GM12872 (cell line): Measurements from ENCODE around the gene WSCD2.

Experiments used
- TF ChIP-seq, protein P1 (sequence below): IDR thresholded peaks from 3 replicates; pipeline ENCODE4 v1.5.1; 2011; ENCODE audit warnings: low read depth, mild to moderate bottlenecking, low read length, moderate library complexity; ENCODE audit not compliant: insufficient read depth

The WSCD2 gene

DNA sequence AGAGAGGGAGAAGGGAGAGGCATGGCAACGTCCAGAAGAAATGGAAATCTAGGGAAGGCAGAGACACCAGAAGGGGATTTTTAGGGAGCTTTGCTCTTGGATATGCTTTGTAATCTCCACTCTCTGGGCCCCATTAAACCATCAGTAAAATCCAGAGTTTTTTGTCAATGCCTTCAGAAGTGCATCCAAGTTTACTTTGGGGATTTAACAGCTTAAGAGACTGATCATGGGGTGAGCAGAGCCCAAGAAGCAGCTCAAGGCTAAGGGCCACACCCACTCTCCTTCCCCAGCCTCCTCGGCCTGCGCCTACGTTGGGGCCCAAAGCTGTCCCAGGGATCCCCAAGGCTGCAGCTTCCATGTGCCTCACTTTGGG, 37.4 kb upstream of the WSCD2 start:
- TF ChIP-seq, protein P1, sequence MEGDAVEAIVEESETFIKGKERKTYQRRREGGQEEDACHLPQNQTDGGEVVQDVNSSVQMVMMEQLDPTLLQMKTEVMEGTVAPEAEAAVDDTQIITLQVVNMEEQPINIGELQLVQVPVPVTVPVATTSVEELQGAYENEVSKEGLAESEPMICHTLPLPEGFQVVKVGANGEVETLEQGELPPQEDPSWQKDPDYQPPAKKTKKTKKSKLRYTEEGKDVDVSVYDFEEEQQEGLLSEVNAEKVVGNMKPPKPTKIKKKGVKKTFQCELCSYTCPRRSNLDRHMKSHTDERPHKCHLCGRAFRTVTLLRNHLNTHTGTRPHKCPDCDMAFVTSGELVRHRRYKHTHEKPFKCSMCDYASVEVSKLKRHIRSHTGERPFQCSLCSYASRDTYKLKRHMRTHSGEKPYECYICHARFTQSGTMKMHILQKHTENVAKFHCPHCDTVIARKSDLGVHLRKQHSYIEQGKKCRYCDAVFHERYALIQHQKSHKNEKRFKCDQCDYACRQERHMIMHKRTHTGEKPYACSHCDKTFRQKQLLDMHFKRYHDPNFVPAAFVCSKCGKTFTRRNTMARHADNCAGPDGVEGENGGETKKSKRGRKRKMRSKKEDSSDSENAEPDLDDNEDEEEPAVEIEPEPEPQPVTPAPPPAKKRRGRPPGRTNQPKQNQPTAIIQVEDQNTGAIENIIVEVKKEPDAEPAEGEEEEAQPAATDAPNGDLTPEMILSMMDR = no peak

DNA sequence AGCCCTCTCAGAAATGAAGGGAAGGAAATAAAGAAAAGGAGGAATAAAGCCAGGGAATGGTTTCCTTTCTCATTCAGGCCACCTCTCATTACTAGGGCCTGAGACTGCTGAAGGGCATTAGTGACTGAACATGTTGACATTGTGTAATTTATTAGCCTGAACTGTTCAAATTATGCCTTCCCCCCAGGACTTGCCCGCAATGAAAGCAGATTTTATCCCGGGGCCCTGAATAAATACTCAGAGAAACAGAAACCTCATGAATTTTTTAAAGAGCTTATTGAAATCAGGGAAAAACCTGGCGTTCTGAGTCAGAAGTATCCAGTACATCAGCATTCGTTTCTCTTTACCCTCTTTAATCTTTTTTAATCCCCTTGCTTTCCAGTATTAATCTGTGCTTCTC, 35.9 kb upstream of the WSCD2 start:
- TF ChIP-seq, protein P1 = no peak

DNA sequence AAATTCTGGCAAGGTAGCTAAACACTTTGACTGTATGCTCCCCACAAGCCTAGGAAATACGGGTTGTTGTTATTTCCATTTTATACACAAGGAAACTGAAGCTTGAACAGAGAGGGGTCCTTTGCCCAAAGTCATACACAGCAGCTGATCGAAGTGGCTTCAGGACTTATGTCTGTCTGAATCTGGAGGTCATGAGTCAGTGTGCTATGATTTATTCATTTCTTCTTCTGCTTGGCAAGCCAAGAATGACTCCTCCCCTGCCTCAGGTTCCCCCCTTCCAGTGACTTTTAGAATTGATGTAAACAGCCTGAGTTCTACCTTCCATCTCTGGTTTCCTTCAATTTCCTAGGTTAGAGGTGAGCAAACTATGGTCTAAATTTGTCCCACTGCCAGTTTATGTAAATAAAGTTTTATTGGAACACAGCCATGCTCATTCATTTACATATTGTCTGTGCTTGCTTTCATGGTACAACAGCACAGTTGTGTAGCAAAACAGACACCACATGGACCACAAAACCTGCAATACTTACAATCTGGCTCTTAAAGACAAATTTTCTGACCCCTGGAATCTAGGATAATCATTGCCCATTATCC, 34.9 kb upstream of the WSCD2 start:
- TF ChIP-seq, protein P1 = no peak

DNA sequence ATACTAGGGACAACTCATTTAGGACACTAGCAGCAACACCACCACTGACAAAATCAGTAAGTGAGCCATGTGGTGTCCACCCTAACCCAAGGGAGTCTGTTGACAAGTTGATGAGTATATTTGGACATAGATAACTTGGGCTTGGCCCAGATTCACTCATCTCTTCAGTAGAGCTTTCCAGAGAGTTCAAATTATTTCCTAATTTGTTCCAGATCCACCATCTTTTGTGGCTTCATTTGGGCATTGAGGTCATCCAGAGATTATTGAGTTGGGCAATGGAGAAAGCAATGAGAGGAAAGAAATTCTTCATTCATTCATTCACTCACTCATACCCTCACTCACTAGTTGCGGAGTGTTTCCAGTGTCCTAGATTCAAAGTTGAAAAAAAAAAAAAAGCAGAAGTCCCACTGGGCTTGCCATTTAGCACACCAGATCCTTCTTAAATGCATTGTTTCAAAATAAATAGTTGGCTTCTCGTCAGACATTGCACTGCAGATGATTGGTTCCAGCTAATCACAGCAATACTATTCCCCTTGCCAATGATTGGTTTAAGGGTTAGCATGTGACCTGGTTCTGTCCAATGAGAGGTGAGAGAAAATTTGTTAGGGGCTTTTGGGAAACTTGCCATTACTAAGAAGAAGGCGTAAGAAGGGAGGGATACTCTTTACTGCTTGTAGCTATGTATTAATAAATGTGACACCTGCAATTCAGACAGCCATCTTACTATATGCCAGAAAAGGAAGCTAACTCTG, 31.8 kb upstream of the WSCD2 start:
- TF ChIP-seq, protein P1 = no peak

DNA sequence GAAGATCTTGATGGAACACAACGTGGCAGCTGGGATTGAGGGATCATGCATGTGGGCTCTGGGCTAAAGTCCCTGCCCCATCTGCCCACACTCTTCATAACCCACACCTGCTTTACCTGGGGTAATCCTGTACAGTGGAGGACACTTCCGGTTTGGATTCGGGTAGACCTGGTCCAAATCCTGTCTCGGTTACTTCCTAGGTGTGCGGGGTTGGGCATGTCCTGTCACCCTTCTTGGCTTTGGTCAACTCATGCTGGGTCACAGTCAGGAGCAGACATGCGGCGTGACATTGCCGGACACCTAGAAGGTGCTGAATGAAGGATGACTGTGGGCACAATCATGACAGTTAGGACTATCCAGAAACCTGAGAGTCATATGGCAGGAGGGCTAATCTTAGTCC, 30.7 kb upstream of the WSCD2 start:
- TF ChIP-seq, protein P1 = no peak

DNA sequence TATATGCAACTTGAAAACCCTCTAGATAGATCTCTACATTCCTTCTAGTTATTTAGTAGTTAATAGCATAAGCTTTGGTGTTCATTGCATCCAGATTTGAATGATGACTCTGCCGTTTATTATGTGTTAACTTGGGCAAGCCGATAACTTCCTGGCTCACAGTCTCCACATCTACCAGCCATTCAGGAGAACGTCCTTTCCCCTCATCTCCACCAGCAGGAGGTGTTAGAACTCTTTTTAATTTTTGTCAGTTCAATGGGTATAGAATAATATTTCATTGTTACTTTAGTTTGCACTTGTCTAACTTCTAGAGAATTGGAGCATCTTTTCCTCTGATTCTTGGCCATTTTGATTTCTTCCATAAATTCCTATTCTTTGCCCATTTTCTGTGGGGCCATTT, 30.0 kb upstream of the WSCD2 start:
- TF ChIP-seq, protein P1 = no peak

DNA sequence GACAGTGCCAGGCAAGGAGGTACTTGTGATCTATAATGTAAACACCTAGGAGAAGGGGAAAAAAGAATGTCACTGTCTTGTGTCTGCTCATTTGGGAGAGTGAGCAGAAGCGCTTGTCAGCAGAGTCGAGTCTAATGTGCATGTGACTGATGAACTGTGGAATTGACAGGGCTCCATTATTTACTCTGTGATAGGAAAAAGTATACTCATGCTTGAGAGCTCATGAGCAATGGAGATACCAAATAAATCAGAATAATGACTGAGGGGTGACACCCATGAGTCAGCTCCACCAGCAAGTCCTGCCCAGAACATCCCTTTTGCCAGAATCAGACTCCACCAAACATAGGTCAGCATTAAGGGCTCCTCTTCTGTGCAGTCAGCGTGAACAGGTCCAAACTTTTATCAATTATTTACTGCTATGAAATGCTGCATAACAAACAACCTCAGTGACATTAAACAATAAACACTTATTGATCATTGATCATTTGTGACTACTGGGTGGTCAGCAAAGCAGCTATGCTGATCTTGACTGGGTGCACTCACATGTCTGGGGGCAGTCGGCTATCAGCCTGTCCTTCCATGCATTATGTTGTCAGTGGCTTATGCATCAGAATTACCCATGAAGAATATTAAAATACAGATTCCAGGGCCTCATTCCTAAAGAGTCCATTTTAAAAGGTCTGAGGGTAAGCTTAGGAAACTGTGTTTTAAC, 29.2 kb upstream of the WSCD2 start:
- TF ChIP-seq, protein P1 = no peak
